ENCODE data around the gene ACTR8. TPM values are rescaled to one million over a fixed set of nuclear protein-coding genes. Genes with fewer than 3 reads are reported as not detected.

ACTR8 gene
- total RNA-seq, 1 experiment from 2014 or later = 47.5 TPM

- Histone ChIP-seq H3F3A (ENCODE audit: low read length, unreplicated experiment) (no peaks in the 10 kb centered on the region), H3K9me3 (ENCODE audit: low read length) (no peaks in the 10 kb centered on the region), H3K4me2 (ENCODE audit: low read length) (no peak overlapping the region), H3K36me3 (ENCODE audit: low read depth, low read length) (no peaks in the 10 kb centered on the region), H3K27ac (ENCODE audit: low read length) (no peak overlapping the region), H3K27me3 (ENCODE audit: low read length) (peaks cover 10% of the 10 kb centered on the region; the same call in 1 of the 2 replicates), H2AFZ (ENCODE audit: low read length) (no peak overlapping the region), H3K9me2 (replicated peaks; ENCODE audit: low read length) (no peaks in the 10 kb centered on the region), H4K20me1 (ENCODE audit: low read length) (no peaks in the 10 kb centered on the region), H3K79me2 (ENCODE audit: low read length) (no peaks in the 10 kb centered on the region), H3K4me3 (ENCODE audit: low read length) (no peak overlapping the region), H3K4me1 (ENCODE audit: insufficient read depth, low read length) (no peaks in the 10 kb centered on the region), H3K9ac (ENCODE audit: low read length) (no peak overlapping the region)
- POLR2A ChIA-PET (ENCODE audit: unreplicated experiment) = no interaction called here
- no peak for ATAC-seq
- DNase-seq = no peak
- intact Hi-C loops (cut with micrococcal nuclease) = no loop called here
- TF ChIP-seq EZH2phosphoT487 (IDR thresholded peaks at IDR 0.05; ENCODE audit: borderline replicate concordance, low read length) (no peak), CTCF (conservative IDR thresholded peaks at IDR 0.05; ENCODE audit: low read depth, low read length) (no peak), EZH2 (IDR thresholded peaks at IDR 0.05; ENCODE audit: low read length, unreplicated experiment) (no peak)
- BruUV-seq (replicated peaks) = no TSS peak
- CTCF ChIA-PET = no interaction called here
These were observed 63.5 kb downstream of the ACTR8 start for GRCh38 chr3:53818221-53819162.

- no peaks in the 10 kb centered on the region for H4K20me1 ChIP-seq (ENCODE audit: low read length)
- DNase-seq = no peak
- no peak overlapping the region for H3K4me3 ChIP-seq (ENCODE audit: low read length)
- no peak for TF ChIP-seq EZH2phosphoT487 (IDR thresholded peaks at IDR 0.05; ENCODE audit: borderline replicate concordance, low read length)
- H3K9me3 ChIP-seq (ENCODE audit: low read length) = no peaks in the 10 kb centered on the region
- peaks cover 15% of the 10 kb centered on the region for H3K27me3 ChIP-seq (ENCODE audit: low read length)
- POLR2A ChIA-PET (ENCODE audit: unreplicated experiment) = no interaction called here
- BruUV-seq (replicated peaks) = no TSS peak
- H3F3A ChIP-seq (ENCODE audit: low read length, unreplicated experiment) = no peaks in the 10 kb centered on the region
- no peak overlapping the region for H3K4me2 ChIP-seq (ENCODE audit: low read length)
- no peaks in the 10 kb centered on the region for H3K36me3 ChIP-seq (ENCODE audit: low read depth, low read length)
- CTCF ChIA-PET = no interaction called here
- no peak for ATAC-seq
- no peak overlapping the region for H2AFZ ChIP-seq (ENCODE audit: low read length)
- no peak overlapping the region for H3K9ac ChIP-seq (ENCODE audit: low read length)
- H3K27ac ChIP-seq (ENCODE audit: low read length) = no peak overlapping the region
- H3K79me2 ChIP-seq (ENCODE audit: low read length) = no peaks in the 10 kb centered on the region
- H3K9me2 ChIP-seq (replicated peaks; ENCODE audit: low read length) = no peaks in the 10 kb centered on the region
- intact Hi-C loops (cut with micrococcal nuclease) = no loop called here
- H3K4me1 ChIP-seq (ENCODE audit: insufficient read depth, low read length) = no peaks in the 10 kb centered on the region
These were observed 64.1 kb downstream of the ACTR8 start for GRCh38 chr3:53817809-53818208.

GRCh38 chr3:53817211-53817610 is 64.7 kb downstream of the ACTR8 start:
- H3K79me2 ChIP-seq (ENCODE audit: low read length) = no peaks in the 10 kb centered on the region
- H3F3A ChIP-seq (ENCODE audit: low read length, unreplicated experiment) = no peaks in the 10 kb centered on the region
- peaks cover 19% of the 10 kb centered on the region for H3K27me3 ChIP-seq (ENCODE audit: low read length)
- no peak for DNase-seq
- no peak overlapping the region for H3K4me2 ChIP-seq (ENCODE audit: low read length)
- intact Hi-C loops (cut with micrococcal nuclease) = no loop called here
- H3K27ac ChIP-seq (ENCODE audit: low read length) = no peak overlapping the region
- no peak for TF ChIP-seq CTCF (conservative IDR thresholded peaks at IDR 0.05; ENCODE audit: low read depth, low read length)
- ATAC-seq = no peak
- H3K36me3 ChIP-seq (ENCODE audit: low read depth, low read length) = no peaks in the 10 kb centered on the region
- POLR2A ChIA-PET (ENCODE audit: unreplicated experiment) = no interaction called here
- CTCF ChIA-PET = no interaction called here
- no peak overlapping the region for H3K4me3 ChIP-seq (ENCODE audit: low read length)
- H3K9ac ChIP-seq (ENCODE audit: low read length) = no peak overlapping the region
- H3K9me2 ChIP-seq (replicated peaks; ENCODE audit: low read length) = no peaks in the 10 kb centered on the region
- H2AFZ ChIP-seq (ENCODE audit: low read length) = no peak overlapping the region
- BruUV-seq (replicated peaks) = no TSS peak
- H4K20me1 ChIP-seq (ENCODE audit: low read length) = no peaks in the 10 kb centered on the region
- H3K4me1 ChIP-seq (ENCODE audit: insufficient read depth, low read length) = no peaks in the 10 kb centered on the region
- H3K9me3 ChIP-seq (ENCODE audit: low read length) = no peaks in the 10 kb centered on the region

Other genes with a start within 250 kb of the ACTR8 start
- 3.2 and 5.1 TPM in 2 replicates for gene CHDH, start 35.7 kb downstream of the ACTR8 start, total RNA-seq (2014; rRNA removed)
- gene IL17RB, start 35.6 kb downstream of the ACTR8 start, total RNA-seq (2014; rRNA removed) = 2.3 TPM in 2 replicates
- gene SELENOK, start 9.7 kb upstream of the ACTR8 start, total RNA-seq (2014; rRNA removed) = 55.3 and 72.9 TPM in 2 replicates
- not detected in 2 replicates for gene CACNA2D3, start 240.4 kb upstream of the ACTR8 start, total RNA-seq (2014; rRNA removed)

Measured in PC-3 (cell line).